Measurements from ENCODE around the gene MT1M.

DNA sequence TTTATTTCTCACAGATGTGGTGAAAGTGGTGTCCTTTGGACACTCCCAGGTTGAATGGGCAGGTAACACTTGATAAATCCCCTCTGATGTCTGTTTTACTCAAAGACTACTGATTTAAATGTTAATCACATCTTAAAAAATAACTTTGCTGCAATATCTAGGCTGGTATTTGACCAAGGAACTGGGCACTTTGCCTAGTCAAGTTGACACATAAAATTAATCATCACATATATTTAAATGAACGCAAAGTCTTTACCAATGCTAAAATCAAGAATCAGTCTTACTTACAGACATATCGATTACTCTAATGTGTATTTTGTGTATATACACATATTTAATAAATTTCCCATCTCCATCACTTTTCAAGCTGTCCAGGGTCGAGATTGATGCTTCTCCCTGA is 17.1 kb upstream of the MT1M start:
- no peak for TF ChIP-seq CTCF (IDR thresholded peaks at IDR 0.05)
- TF ChIP-seq POLR2A (IDR thresholded peaks at IDR 0.05) = no peak
- no peak for TF ChIP-seq POLR2AphosphoS5 (IDR thresholded peaks at IDR 0.05)
- TF ChIP-seq EP300 (IDR thresholded peaks at IDR 0.05; ENCODE audit: low read depth) = no peak
